HG02763 (cell line): ENCODE results near the gene IFNGR2.
"Not testable (repeated sequence)": the region's sequence is repeated elsewhere in the genome, so short reads cannot be mapped to it uniquely, and the experiment has no call there.

Source experiments
- ATAC-seq: cut with Tn5 transposase; IDR thresholded peaks from one replicate; pipeline ENCODE4 v1.9.1; 2021; ENCODE audit warnings: mild to moderate bottlenecking, moderate library complexity; ENCODE audit not compliant: unreplicated experiment

The IFNGR2 gene, protein sequence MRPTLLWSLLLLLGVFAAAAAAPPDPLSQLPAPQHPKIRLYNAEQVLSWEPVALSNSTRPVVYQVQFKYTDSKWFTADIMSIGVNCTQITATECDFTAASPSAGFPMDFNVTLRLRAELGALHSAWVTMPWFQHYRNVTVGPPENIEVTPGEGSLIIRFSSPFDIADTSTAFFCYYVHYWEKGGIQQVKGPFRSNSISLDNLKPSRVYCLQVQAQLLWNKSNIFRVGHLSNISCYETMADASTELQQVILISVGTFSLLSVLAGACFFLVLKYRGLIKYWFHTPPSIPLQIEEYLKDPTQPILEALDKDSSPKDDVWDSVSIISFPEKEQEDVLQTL

DNA sequence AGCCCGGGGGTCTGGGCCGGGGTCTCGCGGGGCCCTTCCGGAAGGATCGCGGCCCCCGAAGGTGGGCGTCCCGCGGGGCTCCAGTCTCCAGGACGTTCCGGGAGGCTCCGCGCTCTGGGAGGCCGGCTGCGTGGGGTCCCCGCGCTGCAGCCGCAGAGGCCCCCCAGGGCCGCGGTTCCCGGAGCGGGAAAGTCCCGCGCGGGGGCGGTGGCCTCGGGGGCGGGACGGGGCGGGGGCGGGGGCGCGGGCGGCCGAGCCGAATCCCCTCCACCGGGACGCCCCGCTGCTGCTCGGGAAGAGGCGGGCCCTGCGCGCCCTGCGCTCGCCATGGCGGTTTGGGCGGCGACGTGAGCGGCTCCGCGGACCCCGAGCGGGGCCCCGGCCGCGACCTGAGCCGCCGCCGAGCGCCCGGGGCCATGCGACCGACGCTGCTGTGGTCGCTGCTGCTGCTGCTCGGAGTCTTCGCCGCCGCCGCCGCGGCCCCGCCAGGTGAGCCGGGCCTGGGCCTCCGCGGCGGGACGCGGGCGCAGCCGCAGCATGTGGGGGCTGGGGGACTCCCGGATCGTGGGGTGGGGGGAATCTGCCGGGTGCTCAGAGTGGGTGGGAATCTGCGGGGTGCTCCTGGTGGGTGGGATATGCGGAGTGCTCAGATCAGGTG, at the start of gene IFNGR2:
IFNGR2 (plus strand) TSS at position 286 of the 658 bp plus-strand sequence; CDS start at position 417, 131 bp downstream.
- no peak for ATAC-seq

DNA sequence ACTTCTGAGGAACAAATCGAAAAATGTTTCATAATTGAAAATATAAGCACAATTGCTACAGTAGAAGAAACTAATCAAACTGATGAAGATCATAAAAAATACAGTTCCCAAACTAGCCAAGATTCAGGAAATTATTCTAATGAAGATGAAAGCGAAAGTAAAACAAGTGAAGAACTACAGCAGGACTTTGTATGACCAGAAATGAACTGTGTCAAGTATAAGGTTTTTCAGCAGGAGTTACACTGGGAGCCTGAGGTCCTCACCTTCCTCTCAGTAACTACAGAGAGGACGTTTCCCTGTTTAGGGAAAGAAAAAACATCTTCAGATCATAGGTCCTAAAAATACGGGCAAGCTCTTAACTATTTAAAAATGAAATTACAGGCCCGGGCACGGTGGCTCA, 47.9 kb upstream of the IFNGR2 start:
- ATAC-seq, result no peak

DNA sequence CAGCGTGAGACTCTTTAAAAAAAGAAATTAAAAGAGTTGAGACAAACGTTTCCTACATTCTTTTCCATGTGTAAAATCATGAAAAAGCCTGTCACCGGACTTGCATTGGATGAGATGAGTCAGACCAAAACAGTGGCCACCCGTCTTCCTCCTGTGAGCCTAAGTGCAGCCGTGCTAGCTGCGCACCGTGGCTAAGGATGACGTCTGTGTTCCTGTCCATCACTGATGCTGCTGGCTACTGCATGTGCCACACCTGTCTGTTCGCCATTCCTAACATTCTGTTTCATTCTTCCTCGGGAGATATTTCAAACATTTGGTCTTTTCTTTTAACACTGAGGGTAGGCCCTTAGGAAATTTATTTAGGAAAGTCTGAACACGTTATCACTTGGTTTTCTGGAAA, 47.2 kb upstream of the IFNGR2 start:
- no peak for ATAC-seq

DNA sequence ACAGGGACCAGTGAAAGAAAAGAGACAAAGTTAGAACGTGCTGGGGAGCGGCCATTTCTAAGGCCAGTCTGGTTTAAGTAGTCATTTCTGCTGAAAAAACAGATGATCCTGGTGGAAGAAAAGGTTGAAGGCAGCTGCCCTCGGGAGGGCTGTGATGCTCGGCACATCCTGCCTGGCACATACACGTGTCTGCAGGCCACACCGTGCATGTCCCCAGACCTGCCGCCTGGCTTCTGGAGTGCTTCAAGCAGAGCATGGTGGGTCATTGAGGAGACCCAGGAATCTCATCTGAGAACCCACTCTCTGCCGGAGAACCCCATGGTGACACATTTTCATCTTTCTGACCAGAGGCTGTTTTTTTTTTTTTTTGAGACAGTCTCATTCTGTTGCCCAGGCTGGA, 46.0 kb upstream of the IFNGR2 start:
- no peak for ATAC-seq

DNA sequence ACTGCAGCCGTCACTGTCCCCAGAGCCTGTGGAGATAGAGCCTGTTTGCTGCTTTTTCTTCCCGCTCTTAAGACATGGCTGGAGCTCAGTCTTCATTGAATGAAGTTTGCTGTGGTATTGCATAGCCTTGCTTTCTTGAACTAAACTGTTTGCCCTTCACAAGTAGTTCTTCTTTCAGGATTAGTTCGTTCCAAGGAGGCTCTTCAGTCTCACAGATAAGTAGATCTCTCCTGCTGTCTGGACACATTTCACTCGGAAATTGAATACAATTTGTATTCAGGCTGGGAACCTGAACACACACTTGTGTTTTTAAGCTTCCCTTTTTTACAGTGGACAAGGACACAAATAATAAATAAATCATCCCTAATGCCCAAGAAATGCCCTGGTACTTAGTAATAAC, 43.8 kb upstream of the IFNGR2 start:
- ATAC-seq, result no peak

DNA sequence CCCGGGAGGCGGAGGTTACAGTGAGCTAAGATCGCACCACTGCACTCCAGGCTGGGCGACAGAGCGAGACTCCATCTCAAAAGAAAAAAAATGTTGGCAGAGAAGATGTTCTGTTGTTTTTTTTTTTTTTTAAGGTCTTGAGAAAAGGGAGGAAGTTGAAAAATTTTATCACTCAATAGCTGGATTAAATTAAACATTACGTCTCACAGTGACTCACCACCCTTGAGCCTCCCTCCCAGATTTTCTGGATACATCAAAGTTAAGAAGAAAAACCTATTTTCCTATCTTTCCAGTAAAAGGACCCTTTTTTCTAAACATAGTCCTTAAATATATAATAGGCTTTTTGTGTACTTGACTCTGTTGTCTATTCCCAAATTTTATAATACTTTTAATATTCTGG, 42.9 kb upstream of the IFNGR2 start:
- ATAC-seq, result no peak

DNA sequence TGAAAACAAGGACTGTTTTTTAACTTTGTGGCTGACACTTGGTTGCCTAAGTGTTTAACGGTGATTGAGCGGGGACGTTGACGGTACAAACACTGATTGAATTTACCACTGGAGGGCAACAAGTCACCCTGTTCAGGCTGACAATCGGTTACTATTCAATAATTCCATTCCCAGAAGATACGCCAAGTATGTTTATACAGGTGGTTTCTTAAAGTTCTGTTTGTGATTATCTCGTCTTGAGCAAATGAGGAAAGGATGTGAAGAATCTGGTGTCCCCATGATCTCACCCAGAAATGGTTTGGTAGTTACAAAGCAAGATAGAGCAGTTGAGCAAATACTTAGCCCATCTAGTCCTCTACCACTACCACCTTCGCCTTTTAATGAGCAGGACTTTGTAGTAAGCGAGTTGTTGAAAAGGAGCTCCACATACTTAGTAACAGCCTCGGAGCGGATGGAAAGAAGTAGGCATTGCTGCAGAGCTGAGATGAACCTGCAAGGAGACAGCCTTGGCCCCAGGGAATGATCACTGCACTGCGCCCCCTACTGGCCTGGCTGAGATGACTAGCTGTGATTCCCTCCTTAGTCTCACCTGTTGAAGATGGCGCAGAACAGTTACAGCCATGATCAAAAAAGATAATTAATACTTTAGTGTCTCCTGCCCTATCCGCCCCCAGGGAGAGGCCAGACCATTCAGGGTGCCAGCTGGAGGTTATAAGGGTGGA, 42.2 kb upstream of the IFNGR2 start:
- ATAC-seq, result peak; percentile 84

DNA sequence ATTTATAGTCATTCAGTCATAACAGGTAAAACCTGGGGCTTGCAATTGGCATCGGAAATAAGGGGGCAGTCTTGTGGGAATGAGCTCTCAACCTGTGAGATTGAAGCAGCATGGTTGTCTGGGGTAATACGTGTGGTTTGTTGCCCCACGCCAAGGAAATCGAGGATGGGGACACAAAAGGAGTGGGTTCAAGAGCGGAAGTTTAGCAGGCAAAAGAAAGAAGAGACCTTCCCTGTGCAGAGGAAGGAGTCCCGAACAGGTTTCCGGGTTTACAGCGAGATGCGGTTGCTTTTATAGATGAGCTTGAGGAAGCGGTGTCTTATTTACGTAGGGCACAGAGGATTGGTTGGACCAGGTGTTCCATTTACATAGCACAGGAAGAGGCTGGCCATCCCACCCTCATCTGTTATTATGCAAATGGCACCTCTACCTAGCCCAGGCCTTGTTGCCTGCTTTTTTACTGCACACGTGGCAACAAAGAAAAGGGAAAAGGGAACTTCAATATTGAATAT, 41.1 kb upstream of the IFNGR2 start:
- no peak for ATAC-seq

DNA sequence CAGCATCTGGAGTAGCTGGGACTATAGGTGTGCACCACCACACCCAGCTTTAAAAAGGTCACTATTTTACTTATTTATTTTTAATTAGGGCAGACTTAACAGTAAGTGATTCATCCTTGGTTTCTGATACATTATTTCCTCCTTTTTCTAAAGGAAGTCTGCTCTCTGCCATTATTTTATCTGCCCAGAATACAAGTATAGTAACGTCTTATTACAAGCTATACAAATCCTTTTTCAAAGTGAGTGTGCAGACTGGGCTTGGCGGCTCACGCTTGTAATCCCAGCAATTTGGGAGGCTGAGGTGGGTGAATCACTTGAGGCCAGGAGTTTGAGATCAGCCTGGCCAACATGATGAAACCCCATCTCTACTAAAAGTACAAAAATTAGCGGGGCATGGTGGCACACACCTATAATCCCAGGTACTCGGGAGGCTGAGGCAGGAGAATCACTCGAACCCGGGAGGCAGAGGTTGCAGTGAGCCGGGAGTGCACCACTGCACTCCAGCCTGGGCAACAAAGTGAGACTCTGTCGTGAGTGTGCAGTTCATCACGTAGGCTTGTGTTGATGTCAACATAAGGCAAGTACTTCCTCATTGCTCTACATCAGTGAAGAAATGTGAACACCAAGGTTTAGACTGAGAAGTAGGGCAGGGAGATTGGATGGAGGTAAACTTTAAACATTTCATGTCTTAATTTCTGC, 39.2 kb upstream of the IFNGR2 start:
- ATAC-seq, result not testable (repeated sequence)

DNA sequence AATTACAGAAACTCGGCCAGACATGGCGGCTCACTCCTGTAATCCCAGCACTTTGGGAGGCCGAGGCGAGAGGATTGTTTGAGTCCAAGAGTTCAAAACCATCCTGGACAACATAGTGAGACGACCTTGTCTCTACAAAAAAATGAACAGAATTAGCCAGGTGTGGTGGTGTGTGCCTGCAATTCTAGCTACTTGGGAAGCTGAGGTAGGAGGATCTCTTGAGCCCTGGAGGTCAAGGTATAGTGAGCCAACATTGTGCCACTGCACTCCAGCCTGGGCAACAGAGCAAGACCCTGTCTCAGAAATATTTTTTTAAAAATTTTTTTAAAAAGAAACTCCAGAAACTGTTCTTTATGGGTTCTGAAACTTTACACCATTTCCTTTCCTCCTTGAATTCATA, 38.4 kb upstream of the IFNGR2 start:
- no peak for ATAC-seq

DNA sequence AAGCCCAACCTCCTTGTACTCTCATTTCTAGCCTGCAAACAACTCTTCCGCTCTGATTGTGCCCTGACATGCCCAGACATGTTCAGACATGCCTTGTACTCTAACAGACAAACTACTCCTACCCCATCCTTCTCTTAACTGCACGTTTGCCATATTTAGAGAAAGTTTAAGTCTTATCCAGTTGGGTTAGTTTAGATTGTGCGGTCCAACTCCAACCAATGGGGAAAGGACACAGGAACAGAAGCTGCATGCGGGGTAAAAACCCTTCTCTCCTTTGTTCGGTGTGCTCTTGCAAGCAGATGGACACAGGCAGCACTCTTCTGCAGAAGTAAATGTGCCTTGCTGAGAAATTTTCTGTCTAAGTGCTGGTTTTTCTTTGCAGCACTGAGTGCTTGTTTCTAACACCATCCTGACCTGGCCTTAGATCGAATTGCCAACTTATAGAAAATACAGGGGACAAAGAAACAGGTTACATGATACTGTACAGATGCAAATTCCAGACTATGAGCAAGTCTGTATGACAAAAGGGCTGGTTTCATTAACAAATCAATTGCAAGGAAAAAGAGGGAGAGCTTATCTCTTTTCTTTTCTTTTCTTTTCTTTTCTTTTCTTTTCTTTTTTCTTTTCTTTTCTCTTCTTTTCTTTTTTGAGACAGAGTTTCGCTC, 35.8 kb upstream of the IFNGR2 start:
- no peak for ATAC-seq

DNA sequence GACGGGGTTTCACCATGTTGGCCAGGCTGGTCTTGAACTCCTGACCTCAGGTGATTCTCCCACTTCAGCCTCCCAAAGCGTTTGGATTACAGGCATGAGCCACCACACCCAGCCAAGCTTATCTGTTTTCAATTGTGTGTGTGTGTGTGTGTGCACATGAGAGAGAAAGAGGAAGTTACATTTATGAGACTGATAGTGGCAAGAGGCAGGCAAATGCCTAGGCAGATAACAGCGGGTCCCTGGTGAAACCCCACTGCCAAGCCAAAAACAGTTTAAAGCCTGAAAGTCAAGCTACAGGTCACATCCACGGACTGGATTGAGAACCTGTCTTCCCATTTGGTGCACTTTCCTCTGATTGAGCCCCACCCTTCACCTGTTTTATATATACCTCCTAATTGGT, 35.1 kb upstream of the IFNGR2 start:
- ATAC-seq, result no peak

DNA sequence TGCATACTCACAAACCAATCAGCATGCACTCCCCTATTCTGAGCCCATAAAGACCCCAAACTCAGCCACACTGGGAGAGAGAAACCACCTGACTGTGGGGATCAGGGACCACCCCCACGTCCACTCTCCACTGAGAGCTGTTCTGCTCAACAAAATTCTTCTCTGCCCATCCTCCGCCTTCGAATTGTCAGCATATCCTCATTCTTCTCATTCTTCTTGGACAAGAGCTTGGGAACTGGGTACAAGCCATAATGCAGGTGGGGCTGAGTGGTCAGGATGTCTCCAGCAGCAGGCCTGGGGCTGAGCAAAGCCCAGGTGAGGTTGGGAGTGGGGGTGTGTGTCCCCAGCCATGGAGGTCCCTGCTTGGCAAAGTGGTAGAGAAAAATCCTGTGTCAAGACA, 34.6 kb upstream of the IFNGR2 start:
- no peak for ATAC-seq

DNA sequence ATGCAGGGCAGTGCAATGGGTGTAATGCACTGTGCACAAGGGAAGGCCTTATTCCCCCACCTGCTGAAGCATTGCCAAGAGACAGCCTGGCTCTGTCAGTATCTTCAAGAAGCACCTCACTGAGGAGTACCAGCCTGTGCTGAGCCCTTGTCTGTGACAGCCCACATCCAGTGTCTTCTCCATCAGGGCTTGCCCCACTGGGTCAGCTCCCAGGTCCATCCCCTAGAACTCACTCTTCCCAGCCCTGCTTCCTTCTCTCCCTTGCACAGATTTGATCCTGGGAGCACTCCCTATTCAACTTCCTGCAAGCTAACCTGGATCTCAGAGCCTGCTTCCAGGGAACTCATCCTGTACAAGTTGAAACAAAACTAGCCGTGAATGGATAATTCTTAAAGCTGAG, 33.6 kb upstream of the IFNGR2 start:
- ATAC-seq, result no peak

DNA sequence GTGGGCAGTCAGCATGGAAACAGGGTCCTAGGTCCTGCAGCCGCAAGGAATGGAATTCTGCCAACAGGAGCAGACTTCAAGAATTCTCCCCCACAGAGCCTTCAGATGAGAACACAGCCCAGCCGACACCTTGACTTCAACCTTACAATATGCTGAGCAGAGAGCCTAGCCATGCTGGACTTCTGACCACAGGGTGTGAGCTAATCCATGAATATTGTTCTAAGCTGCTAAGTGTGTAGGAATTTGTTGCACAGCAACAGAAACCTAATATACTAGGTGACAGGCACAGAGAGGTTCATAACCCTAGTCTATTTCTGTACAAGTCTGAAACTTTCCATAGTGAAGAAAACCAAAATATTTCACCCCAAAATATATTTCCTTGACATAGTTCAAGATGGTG, 32.9 kb upstream of the IFNGR2 start:
- no peak for ATAC-seq

DNA sequence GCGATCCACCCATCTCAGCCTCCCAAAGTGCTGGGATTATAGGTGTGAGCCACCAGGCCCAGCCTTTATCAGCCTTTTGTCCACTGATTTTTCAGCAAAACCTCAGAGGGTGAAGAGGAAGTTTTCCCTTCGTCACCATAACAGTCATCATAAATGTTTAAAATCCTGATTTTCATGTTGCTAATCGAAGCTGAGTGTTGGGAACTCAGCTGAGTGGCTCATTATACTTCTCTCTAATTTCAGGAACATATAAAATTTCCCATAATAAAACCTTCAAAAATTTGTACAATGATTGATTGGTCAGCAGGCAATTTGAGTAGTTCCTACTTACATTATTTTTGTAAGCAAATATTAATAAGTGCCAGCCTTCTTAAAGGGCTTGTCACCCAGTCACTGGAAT, 31.8 kb upstream of the IFNGR2 start:
- no peak for ATAC-seq

DNA sequence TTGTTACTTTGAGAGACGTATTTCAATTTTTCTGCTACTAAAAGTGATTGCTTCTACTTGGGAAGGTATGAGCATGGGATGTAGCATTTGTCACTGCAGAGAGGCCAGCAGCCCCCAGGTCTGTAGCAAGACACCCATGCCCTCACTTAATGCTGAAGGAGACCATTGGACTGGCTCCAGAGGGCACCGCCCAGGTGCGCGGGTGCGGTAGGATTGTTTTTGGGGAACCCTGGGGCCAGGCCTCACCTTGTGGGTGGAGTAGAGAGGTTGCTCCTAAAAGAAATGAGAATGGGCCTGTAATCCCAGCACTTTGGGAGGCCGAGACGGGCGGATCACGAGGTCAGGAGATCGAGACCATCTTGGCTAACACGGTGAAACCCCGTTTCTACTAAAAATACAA, 30.6 kb upstream of the IFNGR2 start:
- no peak for ATAC-seq

DNA sequence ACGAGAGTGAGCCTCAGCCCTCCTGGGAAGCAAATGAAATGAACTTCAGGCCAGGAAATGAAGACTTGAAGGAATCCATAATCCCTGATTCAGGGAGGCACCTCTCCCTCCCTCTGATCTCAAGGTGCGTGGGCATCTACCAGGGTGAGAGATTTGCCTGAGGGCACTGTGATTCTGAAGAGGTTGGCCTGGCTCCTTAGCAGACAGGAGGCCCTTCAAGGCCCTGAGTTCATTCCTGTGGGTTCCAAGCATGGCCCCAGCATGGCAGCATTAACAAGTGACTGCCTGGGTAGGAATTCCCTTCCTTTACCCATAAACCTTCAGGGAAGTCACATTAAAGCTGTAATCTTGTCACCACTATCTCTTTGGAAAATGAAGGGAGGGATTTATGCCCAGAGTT, 29.8 kb upstream of the IFNGR2 start:
- ATAC-seq, result no peak

DNA sequence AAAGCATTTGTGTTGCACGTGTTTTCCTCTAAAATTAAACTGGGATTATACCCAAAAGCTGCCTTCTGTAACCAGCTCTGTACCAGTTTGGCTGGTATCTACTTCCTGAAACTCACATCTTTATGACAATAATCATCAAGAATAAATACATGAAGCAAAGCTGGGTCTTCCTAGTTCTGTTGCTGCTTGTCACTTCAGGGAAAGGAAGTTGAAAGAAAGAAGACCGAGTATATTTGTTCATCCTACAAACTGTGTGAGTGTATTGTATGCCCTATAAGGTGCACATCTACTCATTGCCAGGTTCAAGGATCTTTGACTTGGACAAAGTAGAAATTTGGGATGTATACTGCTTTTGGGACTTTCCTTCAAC, 29.1 kb upstream of the IFNGR2 start:
- ATAC-seq, result no peak

DNA sequence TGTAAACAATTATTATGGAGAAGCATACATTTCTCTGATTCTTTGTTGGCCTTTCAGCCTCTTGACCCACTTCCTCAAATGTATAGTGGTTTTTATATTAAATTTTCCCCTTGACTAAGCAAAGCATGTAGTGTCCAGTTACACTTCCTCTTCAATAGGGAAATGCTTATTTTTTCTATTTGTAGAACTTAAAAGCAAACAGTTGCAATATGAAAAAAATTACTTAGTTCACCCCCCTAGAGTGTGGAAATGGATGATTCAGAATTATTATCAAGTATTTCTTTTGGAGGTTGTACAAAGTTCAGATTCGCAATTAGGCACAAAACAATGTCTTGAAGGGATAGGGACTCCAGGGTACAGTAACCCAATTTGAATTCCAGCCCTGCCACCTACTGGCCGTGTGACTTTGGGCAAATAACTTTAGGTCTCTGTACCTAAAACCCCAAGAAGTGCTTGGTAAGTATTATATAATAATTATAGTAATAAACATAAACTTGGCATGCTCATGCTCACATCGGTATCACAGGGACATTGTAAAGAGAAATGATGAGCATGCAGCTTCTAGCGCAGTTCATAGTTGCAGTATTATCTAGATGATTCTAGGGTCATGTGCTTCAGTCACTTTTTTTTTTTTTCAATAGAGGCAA, 28.6 kb upstream of the IFNGR2 start:
- ATAC-seq, result no peak
